Neural progenitor cell (in vitro differentiated cells): Measurements from ENCODE around the gene EVC. TPM values are rescaled to one million over a fixed set of nuclear protein-coding genes. Genes with fewer than 3 reads are reported as not detected.

ENCODE experiments used
- DNase-seq: peaks from one replicate; pipeline ENCODE4 v3.0.0-alpha.2; 2016; ENCODE audit warnings: low spot score
- H2AFZ ChIP-seq: fragments of 200-600 bp; sonication (generic); replicated peaks from 2 replicates; pipeline ENCODE4 v1.6.1; 2016; ENCODE audit warnings: antibody characterized with exemption
- H3F3A ChIP-seq: fragments of 200-600 bp; sonication (generic); 2 replicates; pipeline ENCODE4 v1.6.1; 2016; ENCODE audit warnings: antibody characterized with exemption, low read depth
- H3K27ac ChIP-seq: fragments of 200-600 bp; sonication (generic); 2 replicates; pipeline ENCODE4 v1.5.1; 2016; ENCODE audit warnings: mild to moderate bottlenecking
- H3K27me3 ChIP-seq: fragments of 200-600 bp; sonication (generic); 2 replicates; pipeline ENCODE4 v1.6.1; 2016; ENCODE audit warnings: mild to moderate bottlenecking, moderate library complexity
- H3K36me3 ChIP-seq: fragments of 200-600 bp; sonication (generic); 2 replicates; pipeline ENCODE4 v1.5.1; 2016
- H3K4me1 ChIP-seq: fragments of 200-600 bp; sonication (generic); 2 replicates; pipeline ENCODE4 v1.6.1; 2016; ENCODE audit warnings: mixed run types
- H3K4me2 ChIP-seq: fragments of 200-600 bp; sonication (generic); 2 replicates; pipeline ENCODE4 v1.6.1; 2016
- H3K4me3 ChIP-seq: fragments of 200-600 bp; sonication (generic); 2 replicates; pipeline ENCODE4 v1.5.1; 2016
- H3K79me2 ChIP-seq: fragments of 200-600 bp; sonication (generic); 2 replicates; pipeline ENCODE4 v1.6.1; 2016; ENCODE audit warnings: low read depth
- H3K9ac ChIP-seq: fragments of 200-600 bp; sonication (generic); 2 replicates; pipeline ENCODE4 v1.6.1; 2016
- H3K9me3 ChIP-seq: fragments of 200-600 bp; sonication (generic); 2 replicates; pipeline ENCODE4 v1.5.1; 2016; ENCODE audit warnings: low read depth
- H4K20me1 ChIP-seq: fragments of 200-600 bp; sonication (generic); 2 replicates; pipeline ENCODE4 v1.6.1; 2016; ENCODE audit warnings: low read depth
- H3K27ac Mint-ChIP-seq: 3 replicates; pipeline ENCODE4 v1.8.0; 2021; ENCODE audit warnings: mixed read lengths
- H3K27me3 Mint-ChIP-seq: 2 replicates; pipeline ENCODE4 v1.8.0; 2022; ENCODE audit warnings: low read depth, mild to moderate bottlenecking, inconsistent platforms, moderate library complexity, mixed read lengths; ENCODE audit not compliant: insufficient read depth
- H3K36me3 Mint-ChIP-seq: 3 replicates; pipeline ENCODE4 v1.8.0; 2021; ENCODE audit warnings: mixed read lengths
- H3K4me1 Mint-ChIP-seq: 3 replicates; pipeline ENCODE4 v1.8.0; 2021; ENCODE audit warnings: mixed read lengths
- H3K4me3 Mint-ChIP-seq: 3 replicates; pipeline ENCODE4 v1.8.0; 2021; ENCODE audit warnings: mild to moderate bottlenecking, moderate library complexity, mixed read lengths
- H3K9me3 Mint-ChIP-seq: 3 replicates; pipeline ENCODE4 v1.8.0; 2020; ENCODE audit warnings: mixed read lengths
- EZH2 ChIP-seq: fragments of 200-600 bp; sonication (generic); IDR thresholded peaks from 2 replicates; pipeline ENCODE4 v1.6.1; 2017; ENCODE audit warnings: antibody characterized with exemption, mild to moderate bottlenecking, moderate library complexity
- EZH2phosphoT487 ChIP-seq: fragments of 200-600 bp; sonication (generic); IDR thresholded peaks from 2 replicates; pipeline ENCODE4 v1.6.1; 2017; ENCODE audit warnings: antibody characterized with exemption
- total RNA-seq: library from RNA; depleted of rRNA; stranded (reverse); fragments of >200 nt; gene quantifications from 2 replicates; pipeline ENCODE4 v1.2.3, GENCODE V29; 2015; ENCODE audit warnings: low replicate concordance
- TF ChIP-seq, protein P1 (sequence below): fragments of 200-600 bp; sonication (generic); IDR thresholded peaks from 2 replicates; pipeline ENCODE4 v1.5.1; 2017; ENCODE audit warnings: antibody characterized with exemption, mild to moderate bottlenecking

EVC gene
- total RNA-seq, 1 donor from 2014 or later = 3.6 TPM

DNA sequence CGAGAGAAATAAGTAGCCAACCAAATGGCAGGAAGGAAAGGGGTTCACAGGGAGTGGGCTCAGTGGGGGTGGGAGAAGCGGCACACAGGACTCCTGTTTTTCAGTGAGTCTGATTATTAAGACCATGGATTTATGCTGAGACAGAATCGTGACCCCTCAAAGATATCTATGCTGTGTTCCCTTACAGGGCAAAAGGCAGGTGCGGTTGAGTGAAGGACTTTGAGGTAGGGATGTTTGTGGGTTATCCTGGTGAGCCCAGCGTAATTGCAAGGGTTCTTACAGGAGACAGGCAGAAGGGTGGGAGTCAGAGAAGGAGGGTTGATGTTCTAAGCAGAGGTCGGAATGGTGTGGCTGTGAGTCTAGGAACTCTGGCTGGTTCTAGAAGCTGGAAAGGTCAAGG, 73.0 kb downstream of the EVC start:
- Mint-ChIP-seq H3K27me3 (peaks cover 9% of the 10 kb centered on the region), H3K27ac (no peak overlapping the region)

DNA sequence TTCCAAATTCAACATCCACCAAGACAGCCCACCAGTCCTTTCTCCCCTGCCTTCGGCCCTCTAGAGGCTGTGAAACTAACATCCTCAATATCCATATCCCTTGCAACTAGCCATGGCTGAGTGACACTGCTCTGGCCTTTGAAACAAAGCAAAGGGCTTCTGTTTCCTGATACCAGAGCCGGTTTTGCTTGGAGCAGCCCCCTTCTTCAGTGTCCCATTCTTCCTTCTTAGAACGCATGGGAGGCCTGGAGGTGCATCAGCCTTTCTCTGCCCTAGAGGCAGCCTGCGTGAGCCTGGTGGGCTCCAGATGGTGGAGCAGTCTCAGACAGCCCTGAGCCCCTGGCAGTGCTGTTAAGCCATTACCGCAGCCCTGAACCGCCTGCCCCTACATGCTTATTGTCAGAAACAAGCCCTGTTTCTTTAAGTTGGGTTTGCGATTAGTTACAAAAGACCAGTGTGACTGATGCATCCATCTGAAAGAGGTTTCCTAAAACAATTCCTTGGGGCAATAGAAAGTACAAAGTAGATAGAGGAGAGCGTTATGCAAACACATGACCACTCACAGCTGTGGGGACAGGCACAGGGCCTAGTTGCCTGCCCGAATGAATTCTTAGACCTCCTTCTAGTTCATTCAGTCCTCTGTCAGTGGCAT, 74.1 kb downstream of the EVC start:
- peaks cover 10% of the 10 kb centered on the region for H3K27me3 Mint-ChIP-seq
- no peaks in the 10 kb centered on the region for H3K9me3 Mint-ChIP-seq

More for the DNA sequence above, 73.0 kb downstream of the EVC start:
- H3K4me1 Mint-ChIP-seq = no peaks in the 10 kb centered on the region
- no peaks in the 10 kb centered on the region for H3K79me2 ChIP-seq
- H3K4me3 ChIP-seq = no peak overlapping the region
- no peak overlapping the region for H3K4me3 Mint-ChIP-seq
- H3K9ac ChIP-seq = no peak overlapping the region
- H2AFZ ChIP-seq = no peak overlapping the region
- H3K36me3 ChIP-seq = no peaks in the 10 kb centered on the region
- peaks cover 36% of the 10 kb centered on the region for H3K36me3 Mint-ChIP-seq
- H3K9me3 ChIP-seq = no peaks in the 10 kb centered on the region
- no peak for DNase-seq
- H3K27ac ChIP-seq = no peak overlapping the region
- H3K27me3 ChIP-seq = no peaks in the 10 kb centered on the region
- no peaks in the 10 kb centered on the region for H4K20me1 ChIP-seq
- H3K4me2 ChIP-seq = no peak overlapping the region
- TF ChIP-seq EZH2phosphoT487 (no peak), EZH2 (no peak)
- TF ChIP-seq, protein P1, sequence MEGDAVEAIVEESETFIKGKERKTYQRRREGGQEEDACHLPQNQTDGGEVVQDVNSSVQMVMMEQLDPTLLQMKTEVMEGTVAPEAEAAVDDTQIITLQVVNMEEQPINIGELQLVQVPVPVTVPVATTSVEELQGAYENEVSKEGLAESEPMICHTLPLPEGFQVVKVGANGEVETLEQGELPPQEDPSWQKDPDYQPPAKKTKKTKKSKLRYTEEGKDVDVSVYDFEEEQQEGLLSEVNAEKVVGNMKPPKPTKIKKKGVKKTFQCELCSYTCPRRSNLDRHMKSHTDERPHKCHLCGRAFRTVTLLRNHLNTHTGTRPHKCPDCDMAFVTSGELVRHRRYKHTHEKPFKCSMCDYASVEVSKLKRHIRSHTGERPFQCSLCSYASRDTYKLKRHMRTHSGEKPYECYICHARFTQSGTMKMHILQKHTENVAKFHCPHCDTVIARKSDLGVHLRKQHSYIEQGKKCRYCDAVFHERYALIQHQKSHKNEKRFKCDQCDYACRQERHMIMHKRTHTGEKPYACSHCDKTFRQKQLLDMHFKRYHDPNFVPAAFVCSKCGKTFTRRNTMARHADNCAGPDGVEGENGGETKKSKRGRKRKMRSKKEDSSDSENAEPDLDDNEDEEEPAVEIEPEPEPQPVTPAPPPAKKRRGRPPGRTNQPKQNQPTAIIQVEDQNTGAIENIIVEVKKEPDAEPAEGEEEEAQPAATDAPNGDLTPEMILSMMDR = no peak
- peaks cover 8% of the 10 kb centered on the region for H3F3A ChIP-seq
- peaks cover 10% of the 10 kb centered on the region for H3K4me1 ChIP-seq
- no peaks in the 10 kb centered on the region for H3K9me3 Mint-ChIP-seq

DNA sequence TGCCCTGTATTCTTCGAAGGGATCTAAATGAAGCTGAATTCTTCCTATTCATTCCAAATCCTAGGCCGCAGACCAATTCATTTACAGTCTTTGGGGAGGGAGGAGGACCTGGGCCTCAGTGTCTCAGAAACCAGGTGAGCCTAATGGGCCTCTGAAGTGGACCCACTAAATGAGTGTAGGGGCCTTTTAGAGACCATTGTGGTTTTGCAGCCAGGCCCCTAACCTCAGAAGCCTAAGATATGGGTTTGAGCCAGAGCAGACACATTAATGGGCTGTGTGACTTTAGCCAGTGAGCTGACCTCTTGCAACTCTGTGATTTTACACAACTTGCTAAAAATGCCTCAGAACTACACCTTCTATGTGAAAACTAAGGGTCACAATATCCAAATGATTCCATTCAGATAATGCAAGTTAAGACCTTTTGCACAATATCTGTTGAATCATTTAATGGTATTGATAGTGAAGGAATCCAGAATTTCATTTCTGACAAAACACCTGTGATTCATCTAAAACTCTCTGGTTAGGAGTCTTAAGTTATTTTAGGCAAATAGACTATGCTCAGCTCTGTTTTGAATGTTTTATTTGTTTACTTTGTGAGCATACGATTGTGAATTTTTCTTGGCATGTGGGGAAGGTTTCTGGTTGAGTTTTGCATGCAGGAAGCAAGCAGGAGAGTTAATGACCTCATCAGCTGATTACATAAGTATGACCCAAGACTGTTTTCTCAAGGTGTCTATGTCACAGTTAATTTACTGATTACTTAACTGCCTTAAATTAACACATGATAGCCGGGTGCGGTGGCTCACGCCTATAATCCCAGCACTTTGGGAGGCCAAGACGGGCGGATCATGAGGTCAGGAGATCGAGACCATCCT, 75.0 kb downstream of the EVC start:
- TF ChIP-seq EZH2 = no peak
- TF ChIP-seq, protein P1 = no peak
- Histone ChIP-seq H3K4me1 (peaks cover 10% of the 10 kb centered on the region), H3K27me3 (no peaks in the 10 kb centered on the region), H3K4me3 (no peak overlapping the region), H3K9me3 (no peaks in the 10 kb centered on the region), H2AFZ (no peak overlapping the region), H3K4me2 (no peak overlapping the region), H3K27ac (no peak overlapping the region), H4K20me1 (peaks cover 2% of the 10 kb centered on the region), H3K79me2 (no peaks in the 10 kb centered on the region), H3F3A (peaks cover 8% of the 10 kb centered on the region), H3K9ac (no peak overlapping the region), H3K36me3 (no peaks in the 10 kb centered on the region)
- H3K36me3 Mint-ChIP-seq = peaks cover 36% of the 10 kb centered on the region
- peaks cover 9% of the 10 kb centered on the region for H3K27me3 Mint-ChIP-seq
- no peaks in the 10 kb centered on the region for H3K4me1 Mint-ChIP-seq
- no peak for DNase-seq
- no peak overlapping the region for H3K4me3 Mint-ChIP-seq
- no peaks in the 10 kb centered on the region for H3K9me3 Mint-ChIP-seq
- H3K27ac Mint-ChIP-seq = no peak overlapping the region

More for the DNA sequence above, 74.1 kb downstream of the EVC start:
- Mint-ChIP-seq H3K27ac (no peak overlapping the region), H3K36me3 (peaks cover 36% of the 10 kb centered on the region), H3K4me3 (no peak overlapping the region), H3K4me1 (no peaks in the 10 kb centered on the region)
- Histone ChIP-seq H3K79me2 (no peaks in the 10 kb centered on the region), H3K27ac (no peak overlapping the region), H3K27me3 (no peaks in the 10 kb centered on the region), H3K36me3 (no peaks in the 10 kb centered on the region), H3K9ac (no peak overlapping the region), H3F3A (peaks cover 8% of the 10 kb centered on the region), H3K4me3 (no peak overlapping the region), H3K9me3 (no peaks in the 10 kb centered on the region), H2AFZ (no peak overlapping the region), H3K4me2 (no peak overlapping the region), H3K4me1 (peaks cover 10% of the 10 kb centered on the region), H4K20me1 (no peaks in the 10 kb centered on the region)
- no peak for TF ChIP-seq EZH2
- TF ChIP-seq, protein P1 = no peak
- no peak for TF ChIP-seq EZH2phosphoT487
- peak; percentile 55 for DNase-seq
